Measurements from ENCODE around the gene RALGDS.

DNA sequence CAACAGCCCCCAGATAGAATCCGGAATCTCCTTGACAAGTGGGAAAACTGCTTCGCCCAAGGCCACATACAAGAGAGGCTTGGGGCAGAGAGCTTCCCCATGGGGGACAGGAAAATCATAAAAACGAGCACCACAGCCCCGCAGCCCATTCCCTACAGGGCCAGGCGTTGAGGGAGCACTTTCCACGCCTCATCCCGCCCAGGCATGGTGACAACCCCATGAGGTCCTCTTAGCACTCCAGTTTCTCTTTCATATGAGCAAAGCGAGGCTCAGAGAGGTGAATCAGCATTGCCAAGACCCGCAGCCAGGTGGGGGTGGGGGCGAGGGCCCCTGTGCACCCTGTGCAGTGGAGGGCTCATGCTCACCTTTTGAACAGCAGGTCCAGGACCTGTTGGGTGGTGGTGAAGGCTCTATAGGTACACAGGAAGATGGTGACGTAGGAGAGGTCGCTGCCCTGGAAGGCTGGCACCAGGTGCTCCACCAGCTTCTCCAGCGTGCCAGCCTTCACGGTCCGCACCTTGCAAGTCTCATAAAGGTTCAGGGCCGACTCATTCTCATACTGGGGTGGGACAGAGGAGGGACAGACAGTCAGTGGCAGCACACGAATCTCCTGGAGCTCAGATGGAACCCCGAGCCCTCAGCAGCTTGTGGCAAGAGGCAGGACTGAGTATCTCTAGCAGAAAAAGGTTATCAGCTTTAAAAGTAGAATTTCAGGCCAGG, 10.9 kb downstream of the RALGDS start:
- TF ChIP-seq, protein P1, sequence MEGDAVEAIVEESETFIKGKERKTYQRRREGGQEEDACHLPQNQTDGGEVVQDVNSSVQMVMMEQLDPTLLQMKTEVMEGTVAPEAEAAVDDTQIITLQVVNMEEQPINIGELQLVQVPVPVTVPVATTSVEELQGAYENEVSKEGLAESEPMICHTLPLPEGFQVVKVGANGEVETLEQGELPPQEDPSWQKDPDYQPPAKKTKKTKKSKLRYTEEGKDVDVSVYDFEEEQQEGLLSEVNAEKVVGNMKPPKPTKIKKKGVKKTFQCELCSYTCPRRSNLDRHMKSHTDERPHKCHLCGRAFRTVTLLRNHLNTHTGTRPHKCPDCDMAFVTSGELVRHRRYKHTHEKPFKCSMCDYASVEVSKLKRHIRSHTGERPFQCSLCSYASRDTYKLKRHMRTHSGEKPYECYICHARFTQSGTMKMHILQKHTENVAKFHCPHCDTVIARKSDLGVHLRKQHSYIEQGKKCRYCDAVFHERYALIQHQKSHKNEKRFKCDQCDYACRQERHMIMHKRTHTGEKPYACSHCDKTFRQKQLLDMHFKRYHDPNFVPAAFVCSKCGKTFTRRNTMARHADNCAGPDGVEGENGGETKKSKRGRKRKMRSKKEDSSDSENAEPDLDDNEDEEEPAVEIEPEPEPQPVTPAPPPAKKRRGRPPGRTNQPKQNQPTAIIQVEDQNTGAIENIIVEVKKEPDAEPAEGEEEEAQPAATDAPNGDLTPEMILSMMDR (IDR thresholded peaks at IDR 0.05) = no peak
- no peak for TF ChIP-seq ZFX (IDR thresholded peaks at IDR 0.05; ENCODE audit: borderline replicate concordance)
